Osteoblast (primary cell): ENCODE measurements around the gene SDR9C7. TPM values are rescaled to one million over a fixed set of nuclear protein-coding genes. Genes with fewer than 3 reads are reported as not detected.
A peak's percentile ranks its signal among the peaks of the same experiment; 100 is the strongest.
"Not testable (repeated sequence)": the region's sequence is repeated elsewhere in the genome, so short reads cannot be mapped to it uniquely, and the experiment has no call there.

Experiments
- DNase-seq: peaks from one replicate; pipeline ENCODE4 v3.0.0; 2011; ENCODE audit warnings: low spot score, mixed read lengths; ENCODE audit not compliant: insufficient read length; ENCODE audit errors: missing footprints
- H2AFZ ChIP-seq: 2 replicates; pipeline ENCODE4 v1.6.0; 2011; ENCODE audit warnings: mild to moderate bottlenecking, low read length
- H3K27ac ChIP-seq: 2 replicates; pipeline ENCODE4 v1.5.1; 2011; ENCODE audit warnings: mild to moderate bottlenecking, low read depth, low read length, moderate library complexity
- H3K27me3 ChIP-seq: 2 replicates; pipeline ENCODE4 v1.6.0; 2012; ENCODE audit warnings: mild to moderate bottlenecking, control low read depth, inconsistent platforms, low read length, moderate library complexity; ENCODE audit not compliant: insufficient read depth
- H3K36me3 ChIP-seq: 2 replicates; pipeline ENCODE4 v1.5.1; 2011; ENCODE audit warnings: mild to moderate bottlenecking, low read length, control low read depth, moderate library complexity; ENCODE audit not compliant: insufficient read depth
- H3K4me1 ChIP-seq: 2 replicates; pipeline ENCODE4 v1.5.1; 2011; ENCODE audit warnings: mild to moderate bottlenecking, low read length, control low read depth, moderate library complexity; ENCODE audit not compliant: insufficient read depth
- H3K4me2 ChIP-seq: 2 replicates; pipeline ENCODE4 v1.6.0; 2011; ENCODE audit warnings: mild to moderate bottlenecking, low read length; ENCODE audit not compliant: insufficient read depth
- H3K4me3 ChIP-seq: fragments of 200-600 bp; sonication (generic); 3 replicates; pipeline ENCODE4 v1.5.1; 2012; ENCODE audit warnings: mild to moderate bottlenecking, low read length, inconsistent platforms; ENCODE audit not compliant: insufficient read depth
- H3K79me2 ChIP-seq: 2 replicates; pipeline ENCODE4 v1.6.0; 2012; ENCODE audit warnings: mild to moderate bottlenecking, low read length, control low read depth, inconsistent platforms; ENCODE audit not compliant: insufficient read depth
- H3K9me3 ChIP-seq: 2 replicates; pipeline ENCODE4 v1.5.1; 2011; ENCODE audit warnings: low read depth, low read length, control low read depth
- H4K20me1 ChIP-seq: 2 replicates; pipeline ENCODE4 v1.6.0; 2012; ENCODE audit warnings: mild to moderate bottlenecking, low read length, control low read depth; ENCODE audit not compliant: insufficient read depth
- total RNA-seq: library from RNA; depleted of rRNA; stranded (reverse); fragments of >200 nt; gene quantifications from 2 replicates; pipeline ENCODE4 v1.2.3, GENCODE V29; 2012
- TF ChIP-seq, protein P1 (sequence below): IDR thresholded peaks from 2 replicates; pipeline ENCODE4 v1.5.1; 2011; ENCODE audit warnings: mild to moderate bottlenecking, low read depth, low read length, moderate library complexity; ENCODE audit errors: extremely low read depth

SDR9C7 gene
- total RNA-seq, 1 donor: not detected

DNA sequence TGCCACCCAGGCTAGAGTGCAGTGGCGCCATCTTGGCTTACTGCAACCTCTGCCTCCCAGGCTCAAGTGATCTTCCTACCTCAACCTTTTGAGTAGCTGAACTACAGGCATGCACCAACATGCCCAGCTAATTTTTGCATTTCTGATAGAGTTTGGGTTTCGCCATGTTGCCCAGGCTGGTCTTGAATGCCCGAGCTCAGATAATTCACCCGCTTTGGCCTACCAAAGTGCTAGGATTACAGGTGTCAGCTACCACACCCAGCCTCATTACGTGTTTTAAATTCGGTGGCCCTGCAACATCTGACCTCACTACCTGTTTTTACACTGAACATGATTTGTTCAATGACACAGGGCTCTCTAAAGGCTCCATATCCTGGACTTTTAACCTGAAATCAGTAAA lies 46.1 kb upstream of the SDR9C7 start:
- Histone ChIP-seq H3K4me1 (no peaks in the 10 kb centered on the region), H3K36me3 (no peaks in the 10 kb centered on the region), H3K79me2 (no peaks in the 10 kb centered on the region), H4K20me1 (no peaks in the 10 kb centered on the region), H3K27ac (no peak overlapping the region), H3K4me2 (no peak overlapping the region), H2AFZ (peak overlapping the region; percentile 15), H3K9me3 (no peaks in the 10 kb centered on the region), H3K4me3 (no peak overlapping the region), H3K27me3 (no peaks in the 10 kb centered on the region)
- TF ChIP-seq, protein P1, sequence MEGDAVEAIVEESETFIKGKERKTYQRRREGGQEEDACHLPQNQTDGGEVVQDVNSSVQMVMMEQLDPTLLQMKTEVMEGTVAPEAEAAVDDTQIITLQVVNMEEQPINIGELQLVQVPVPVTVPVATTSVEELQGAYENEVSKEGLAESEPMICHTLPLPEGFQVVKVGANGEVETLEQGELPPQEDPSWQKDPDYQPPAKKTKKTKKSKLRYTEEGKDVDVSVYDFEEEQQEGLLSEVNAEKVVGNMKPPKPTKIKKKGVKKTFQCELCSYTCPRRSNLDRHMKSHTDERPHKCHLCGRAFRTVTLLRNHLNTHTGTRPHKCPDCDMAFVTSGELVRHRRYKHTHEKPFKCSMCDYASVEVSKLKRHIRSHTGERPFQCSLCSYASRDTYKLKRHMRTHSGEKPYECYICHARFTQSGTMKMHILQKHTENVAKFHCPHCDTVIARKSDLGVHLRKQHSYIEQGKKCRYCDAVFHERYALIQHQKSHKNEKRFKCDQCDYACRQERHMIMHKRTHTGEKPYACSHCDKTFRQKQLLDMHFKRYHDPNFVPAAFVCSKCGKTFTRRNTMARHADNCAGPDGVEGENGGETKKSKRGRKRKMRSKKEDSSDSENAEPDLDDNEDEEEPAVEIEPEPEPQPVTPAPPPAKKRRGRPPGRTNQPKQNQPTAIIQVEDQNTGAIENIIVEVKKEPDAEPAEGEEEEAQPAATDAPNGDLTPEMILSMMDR: no peak
- DNase-seq: no peak

- Histone ChIP-seq H3K4me2 (no peak overlapping the region), H3K36me3 (no peaks in the 10 kb centered on the region), H3K79me2 (no peaks in the 10 kb centered on the region), H3K4me1 (no peaks in the 10 kb centered on the region), H3K4me3 (no peak overlapping the region), H4K20me1 (no peaks in the 10 kb centered on the region), H3K27me3 (no peaks in the 10 kb centered on the region), H3K9me3 (no peaks in the 10 kb centered on the region), H3K27ac (no peak overlapping the region), H2AFZ (no peak overlapping the region)
- TF ChIP-seq, protein P1: no peak
- no peak for DNase-seq
These were observed 45.4 kb upstream of the SDR9C7 start for GRCh38 chr12:56979628-56980027.

GRCh38 chr12:56978397-56979138 lies 44.4 kb upstream of the SDR9C7 start:
- no peak overlapping the region for H3K4me3 ChIP-seq
- no peak overlapping the region for H3K27ac ChIP-seq
- H2AFZ ChIP-seq: no peak overlapping the region
- no peaks in the 10 kb centered on the region for H3K4me1 ChIP-seq
- no peak overlapping the region for H3K4me2 ChIP-seq
- H3K79me2 ChIP-seq: no peaks in the 10 kb centered on the region
- TF ChIP-seq, protein P1: no peak
- no peaks in the 10 kb centered on the region for H3K9me3 ChIP-seq
- no peaks in the 10 kb centered on the region for H4K20me1 ChIP-seq
- no peaks in the 10 kb centered on the region for H3K36me3 ChIP-seq
- no peaks in the 10 kb centered on the region for H3K27me3 ChIP-seq
- no peak for DNase-seq

DNA sequence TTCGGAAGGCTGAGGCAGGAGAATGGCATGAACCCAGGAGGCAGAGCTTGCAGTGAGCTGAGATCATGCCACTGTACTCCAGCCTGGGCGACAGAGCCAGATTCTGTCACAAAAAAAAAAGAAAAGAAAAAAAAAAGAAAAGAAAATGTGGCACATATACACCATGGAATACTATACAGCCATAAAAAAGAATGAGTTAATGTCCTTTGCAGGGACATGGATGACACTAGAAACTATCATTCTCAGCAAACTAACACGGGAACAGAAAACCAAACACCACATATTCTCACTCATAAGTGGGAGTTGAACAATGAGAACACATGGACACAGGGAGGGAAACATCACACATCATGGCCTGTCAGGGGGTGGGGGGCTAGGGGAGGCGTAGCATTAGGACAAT lies 43.2 kb upstream of the SDR9C7 start:
- not testable (repeated sequence) for H2AFZ ChIP-seq, DNase-seq, H3K4me1 ChIP-seq, H3K36me3 ChIP-seq, H4K20me1 ChIP-seq, H3K4me3 ChIP-seq, H3K27me3 ChIP-seq, H3K9me3 ChIP-seq, H3K79me2 ChIP-seq, H3K27ac ChIP-seq, H3K4me2 ChIP-seq

DNA sequence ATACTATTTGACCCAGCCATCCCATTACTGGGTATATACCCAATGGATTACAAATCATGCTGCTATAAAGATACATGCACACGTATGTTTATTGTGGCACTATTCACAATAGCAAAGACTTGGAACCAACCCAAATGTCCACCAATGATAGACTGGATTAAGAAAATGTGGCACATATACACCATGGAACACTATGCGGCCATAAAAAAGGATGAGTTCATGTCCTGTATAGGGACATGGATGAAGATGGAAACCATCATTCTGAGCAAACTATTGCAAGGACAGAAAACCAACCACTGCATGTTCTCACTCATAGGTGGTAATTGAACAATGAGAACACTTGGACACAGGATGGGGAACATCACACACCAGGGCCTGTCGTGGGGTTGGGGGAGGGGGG lies 40.0 kb upstream of the SDR9C7 start:
- H3K4me2 ChIP-seq: not testable (repeated sequence)

GRCh38 chr12:56968910-56969309 lies 34.7 kb upstream of the SDR9C7 start:
- H3K4me1 ChIP-seq, H3K4me2 ChIP-seq, H3K27ac ChIP-seq, H2AFZ ChIP-seq, DNase-seq, H4K20me1 ChIP-seq, H3K27me3 ChIP-seq, H3K79me2 ChIP-seq, H3K36me3 ChIP-seq, H3K9me3 ChIP-seq, H3K4me3 ChIP-seq: not testable (repeated sequence)

More for the DNA sequence above, 40.0 kb upstream of the SDR9C7 start:
- H3K4me3 ChIP-seq, H3K27me3 ChIP-seq, DNase-seq, H3K36me3 ChIP-seq, H3K4me1 ChIP-seq, H3K79me2 ChIP-seq, H3K9me3 ChIP-seq, H4K20me1 ChIP-seq, H3K27ac ChIP-seq, H2AFZ ChIP-seq: not testable (repeated sequence)

DNA sequence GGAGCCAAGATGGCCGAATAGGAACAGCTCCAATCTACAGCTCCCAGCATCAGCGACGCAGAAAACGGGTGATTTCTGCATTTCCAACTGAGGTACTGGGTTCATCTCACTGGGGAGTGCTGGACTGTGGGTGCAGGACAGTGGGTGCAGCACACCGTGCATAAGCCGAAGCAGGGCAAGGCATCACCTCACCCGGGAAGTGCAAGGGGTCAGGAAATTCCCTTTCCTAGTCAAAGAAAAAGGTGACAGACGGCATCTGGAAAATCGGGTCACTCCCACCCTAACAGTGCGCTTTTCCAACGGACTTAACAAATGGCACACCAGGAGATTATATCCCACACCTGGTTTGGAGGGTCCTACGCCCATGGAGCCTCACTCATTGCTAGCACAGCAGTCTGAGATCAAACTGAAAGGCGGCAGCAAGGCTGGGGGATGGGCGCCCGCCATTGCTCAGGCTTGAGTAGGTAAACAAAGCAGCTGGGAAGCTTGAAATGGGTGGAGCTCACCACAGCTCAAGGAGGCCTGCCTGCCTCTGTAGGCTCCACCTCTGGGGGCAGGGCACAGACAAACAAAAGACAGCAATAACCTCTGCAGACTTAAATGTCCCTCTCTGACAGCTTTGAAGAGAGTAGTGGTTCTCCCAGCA lies 31.9 kb upstream of the SDR9C7 start:
- H3K4me2 ChIP-seq, H3K36me3 ChIP-seq, H3K4me3 ChIP-seq, H2AFZ ChIP-seq, H3K79me2 ChIP-seq, H3K4me1 ChIP-seq, H3K27me3 ChIP-seq, DNase-seq, H4K20me1 ChIP-seq, H3K9me3 ChIP-seq, H3K27ac ChIP-seq: not testable (repeated sequence)
